DOHH2 (cell line): ENCODE measurements around the gene EIF5A.

Experiments used
- H3F3A ChIP-seq: fragments of 200-600 bp; sonication (generic), shearing (Covaris generic); 2 replicates; pipeline ENCODE4 v1.6.0; 2016; ENCODE audit warnings: antibody characterized with exemption, mild to moderate bottlenecking; ENCODE audit not compliant: control insufficient read depth, insufficient read depth
- H3K27ac ChIP-seq: fragments of 200-600 bp; sonication (generic); 2 replicates; pipeline ENCODE4 v1.5.1; 2014; ENCODE audit warnings: low read depth, mild to moderate bottlenecking, low read length, moderate library complexity
- H3K27me3 ChIP-seq: fragments of 200-600 bp; sonication (generic); 2 replicates; pipeline ENCODE4 v1.6.1; 2014; ENCODE audit warnings: mild to moderate bottlenecking, low read length, mixed read lengths; ENCODE audit not compliant: control insufficient read depth
- H3K36me3 ChIP-seq: fragments of 200-600 bp; sonication (generic); 2 replicates; pipeline ENCODE4 v1.6.1; 2014; ENCODE audit warnings: mild to moderate bottlenecking, low read length, moderate library complexity, mixed read lengths; ENCODE audit not compliant: control insufficient read depth
- H3K4me1 ChIP-seq: fragments of 200-600 bp; sonication (generic); 2 replicates; pipeline ENCODE4 v1.6.1; 2014; ENCODE audit warnings: mild to moderate bottlenecking, low read length, mixed read lengths; ENCODE audit not compliant: control insufficient read depth
- H3K4me2 ChIP-seq: fragments of 200-600 bp; sonication (generic); 2 replicates; pipeline ENCODE4 v1.6.0; 2014; ENCODE audit warnings: mild to moderate bottlenecking, low read length, moderate library complexity
- H3K4me3 ChIP-seq: fragments of 200-600 bp; sonication (generic); 2 replicates; pipeline ENCODE4 v1.5.1; 2014; ENCODE audit warnings: mild to moderate bottlenecking, low read length, mixed read lengths
- H3K79me2 ChIP-seq: fragments of 200-600 bp; sonication (generic); 2 replicates; pipeline ENCODE4 v1.6.1; 2014; ENCODE audit warnings: mild to moderate bottlenecking, low read length, mixed read lengths; ENCODE audit not compliant: control insufficient read depth
- H3K9me2 ChIP-seq: fragments of 200-600 bp; sonication (generic); replicated peaks from 2 replicates; pipeline ENCODE4 v1.6.1; 2014; ENCODE audit warnings: mild to moderate bottlenecking, low read length, mixed read lengths; ENCODE audit not compliant: control insufficient read depth
- H3K9me3 ChIP-seq: fragments of 200-600 bp; sonication (generic); 2 replicates; pipeline ENCODE4 v1.6.1; 2014; ENCODE audit warnings: antibody characterized with exemption, low read length, mixed read lengths; ENCODE audit not compliant: control insufficient read depth, insufficient read depth
- H4K20me1 ChIP-seq: fragments of 200-600 bp; sonication (generic); 2 replicates; pipeline ENCODE4 v1.6.0; 2014; ENCODE audit warnings: low read depth, mild to moderate bottlenecking, antibody characterized with exemption, low read length, moderate library complexity; ENCODE audit not compliant: control insufficient read depth, insufficient read depth
- CTCF ChIP-seq: fragments of 200-600 bp; sonication (generic); IDR thresholded peaks from one replicate; pipeline ENCODE4 v1.5.1; 2014; ENCODE audit warnings: antibody characterized with exemption, mild to moderate bottlenecking, low read depth, low read length; ENCODE audit not compliant: poor library complexity, severe bottlenecking
- EZH2phosphoT487 ChIP-seq: fragments of 200-600 bp; sonication (generic); IDR thresholded peaks from 2 replicates; pipeline ENCODE4 v1.6.1; 2017; ENCODE audit warnings: borderline replicate concordance, mild to moderate bottlenecking, antibody characterized with exemption, low read length, moderate library complexity, mixed read lengths

Gene EIF5A

DNA sequence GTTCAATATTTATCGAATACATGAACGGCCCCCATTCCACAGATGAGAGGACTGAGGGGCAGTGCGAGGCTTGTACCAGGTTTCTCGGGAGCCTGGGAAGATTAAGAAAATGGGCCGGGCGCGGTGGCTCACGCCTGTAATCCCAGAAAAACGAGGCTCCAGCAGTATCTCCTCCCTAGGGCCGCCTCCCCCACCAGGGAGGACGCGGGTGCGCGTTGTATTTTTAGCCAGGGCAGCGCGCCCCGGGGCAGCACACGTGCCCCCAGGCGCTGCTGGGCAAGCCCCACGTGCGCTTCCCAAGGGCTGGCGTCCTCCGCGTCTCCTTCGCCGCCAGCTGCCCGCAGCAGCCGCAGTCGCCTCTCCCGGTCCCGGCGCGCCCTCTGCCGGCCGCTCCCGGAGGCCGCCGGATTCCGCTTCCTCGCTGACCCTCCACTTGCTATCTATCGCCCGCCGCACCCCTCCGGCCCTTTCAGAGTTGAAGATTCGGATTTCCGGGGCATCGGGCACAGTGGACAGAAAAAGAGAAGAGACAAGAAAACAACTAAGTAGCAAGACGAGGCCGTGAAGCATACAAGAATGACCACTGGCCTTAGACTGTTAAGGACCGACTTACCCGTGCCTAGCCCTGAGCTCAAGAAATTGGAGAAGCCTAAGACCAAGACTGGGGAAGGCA lies 11.1 kb upstream of the EIF5A start:
- H3K4me3 ChIP-seq = peak overlapping the region; percentile 49
- H3K36me3 ChIP-seq = no peaks in the 10 kb centered on the region
- H4K20me1 ChIP-seq = no peaks in the 10 kb centered on the region
- peaks cover 28% of the 10 kb centered on the region for H3K27me3 ChIP-seq
- H3K9me3 ChIP-seq = no peaks in the 10 kb centered on the region
- TF ChIP-seq CTCF (peak; percentile 93), EZH2phosphoT487 (no peak)
- H3K27ac ChIP-seq = no peak overlapping the region
- H3K4me1 ChIP-seq = peaks cover 23% of the 10 kb centered on the region
- peak overlapping the region; percentile 89 for H3K4me2 ChIP-seq
- 0 out of 2 replicates have a peak, but pooled peaks cover 2% of the 10 kb centered on the region for H3F3A ChIP-seq
- H3K9me2 ChIP-seq = no peaks in the 10 kb centered on the region
- no peaks in the 10 kb centered on the region for H3K79me2 ChIP-seq

- Histone ChIP-seq H3K27me3 (no peaks in the 10 kb centered on the region), H3K4me2 (no peak overlapping the region), H3F3A (peaks cover 14% of the 10 kb centered on the region), H3K4me3 (no peak overlapping the region), H3K27ac (no peak overlapping the region), H3K9me2 (no peaks in the 10 kb centered on the region), H3K36me3 (peaks cover 18% of the 10 kb centered on the region), H3K79me2 (peaks cover 18% of the 10 kb centered on the region), H3K4me1 (peaks cover 8% of the 10 kb centered on the region), H4K20me1 (peaks cover 2% of the 10 kb centered on the region), H3K9me3 (no peaks in the 10 kb centered on the region)
- TF ChIP-seq EZH2phosphoT487 = no peak
- no peak for TF ChIP-seq CTCF
Observed at GRCh38 chr17:7304179-7304578, 3.2 kb upstream of the EIF5A start.

DNA sequence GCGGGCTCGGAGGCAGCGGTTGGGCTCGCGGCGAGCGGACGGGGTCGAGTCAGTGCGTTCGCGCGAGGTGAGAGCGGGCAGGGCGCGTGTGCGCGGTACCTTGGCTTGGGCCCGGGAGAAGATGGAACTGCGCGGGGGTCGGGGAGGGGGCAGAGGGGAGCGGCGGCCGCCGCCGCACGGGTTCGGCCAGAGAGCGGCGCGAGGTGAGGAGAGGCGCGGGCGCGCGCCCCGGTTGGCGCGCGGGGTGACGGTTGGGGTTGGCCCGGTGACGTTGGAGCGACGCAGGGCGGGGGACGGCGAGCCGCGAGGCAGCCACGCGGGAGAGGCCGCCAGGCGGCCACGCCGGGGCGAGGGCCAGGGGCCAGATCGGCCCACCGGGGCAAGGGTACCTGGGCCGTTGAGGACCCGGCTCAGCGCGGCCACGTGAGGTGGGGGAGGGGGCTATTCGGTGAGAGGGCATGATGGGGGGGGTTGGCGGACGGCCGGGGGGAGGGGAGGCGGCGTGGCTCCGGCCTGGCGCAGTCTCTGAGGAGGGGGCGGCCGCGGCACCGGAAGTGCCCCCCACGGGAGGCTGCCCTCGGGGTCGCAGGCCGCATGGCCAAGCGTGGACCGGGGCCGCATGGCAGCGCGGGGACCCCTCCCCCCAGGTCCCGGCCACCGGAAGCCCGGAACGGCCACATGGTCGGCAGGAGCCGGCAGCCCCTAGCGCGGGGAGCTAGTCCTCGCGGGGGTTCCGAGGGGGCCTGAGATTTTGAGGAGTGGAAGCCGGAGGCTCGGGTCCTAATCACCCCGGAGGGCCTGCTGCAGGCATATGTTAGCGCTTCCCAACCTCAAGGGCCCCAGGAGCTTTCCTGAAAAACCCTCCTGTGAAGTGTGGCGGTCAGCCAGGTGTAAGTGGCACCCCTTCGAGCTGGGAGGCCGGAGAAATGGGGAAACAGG lies 527 bp downstream of the EIF5A start:
- Histone ChIP-seq H3F3A (peaks cover 50% of the 10 kb centered on the region), H3K9me2 (no peaks in the 10 kb centered on the region), H3K4me3 (peak overlapping the region; percentile 84), H3K27ac (peak overlapping the region; percentile 87), H4K20me1 (peaks cover 28% of the 10 kb centered on the region), H3K4me1 (peaks cover 36% of the 10 kb centered on the region), H3K9me3 (no peaks in the 10 kb centered on the region), H3K36me3 (peaks cover 54% of the 10 kb centered on the region), H3K79me2 (peaks cover 49% of the 10 kb centered on the region), H3K4me2 (peak overlapping the region; percentile 73), H3K27me3 (no peaks in the 10 kb centered on the region)
- TF ChIP-seq CTCF (no peak), EZH2phosphoT487 (no peak)
